Activated T-cell treated with anti-CD3 and anti-CD28 coated beads for 4 hours (primary cell): ENCODE measurements around the gene TOLLIP.
"Not testable (repeated sequence)": the region's sequence is repeated elsewhere in the genome, so short reads cannot be mapped to it uniquely, and the experiment has no call there.

Source experiments
- DNase-seq: peaks from one replicate; pipeline ENCODE4 v3.0.0-alpha.2; 2020

The TOLLIP gene

GRCh38 chr11:1309498-1310317 is at the start of gene TOLLIP:
Gene TOLLIP, minus strand, starts transcription at chr11:1309632. Its CDS starts 134 bp downstream, at chr11:1309498.
- peak; percentile 94 for DNase-seq

- not testable (repeated sequence) for DNase-seq
These were observed 49.5 kb upstream of the TOLLIP start for GRCh38 chr11:1358931-1359330.

GRCh38 chr11:1358286-1358685 is 48.9 kb upstream of the TOLLIP start:
- no peak for DNase-seq

GRCh38 chr11:1356478-1356960 is 47.1 kb upstream of the TOLLIP start:
- DNase-seq = no peak

GRCh38 chr11:1356007-1356435 is 46.6 kb upstream of the TOLLIP start:
- DNase-seq = no peak

- DNase-seq = no peak
These were observed 44.9 kb upstream of the TOLLIP start for GRCh38 chr11:1354125-1354938.

GRCh38 chr11:1353383-1354124 is 44.1 kb upstream of the TOLLIP start:
- DNase-seq = no peak

- no peak for DNase-seq
These were observed 43.4 kb upstream of the TOLLIP start for GRCh38 chr11:1352696-1353382.

- no peak for DNase-seq
These were observed 42.0 kb upstream of the TOLLIP start for GRCh38 chr11:1351278-1351937.

GRCh38 chr11:1350086-1350725 is 40.8 kb upstream of the TOLLIP start:
- no peak for DNase-seq

GRCh38 chr11:1349327-1350041 is 40.1 kb upstream of the TOLLIP start:
- DNase-seq = no peak

- DNase-seq = no peak
These were observed 39.4 kb upstream of the TOLLIP start for GRCh38 chr11:1348796-1349326.

- DNase-seq = no peak
These were observed 38.8 kb upstream of the TOLLIP start for GRCh38 chr11:1348146-1348795.

- DNase-seq = not testable (repeated sequence)
These were observed 38.1 kb upstream of the TOLLIP start for GRCh38 chr11:1347411-1347999.

- no peak for DNase-seq
These were observed 37.4 kb upstream of the TOLLIP start for GRCh38 chr11:1346669-1347390.

- DNase-seq = no peak
These were observed 36.5 kb upstream of the TOLLIP start for GRCh38 chr11:1345737-1346513.

- no peak for DNase-seq
These were observed 34.7 kb upstream of the TOLLIP start for GRCh38 chr11:1344056-1344635.
